ENCODE data around the gene PCTP.
A peak's percentile ranks its signal among the peaks of the same experiment; 100 is the strongest.

Gene PCTP

DNA sequence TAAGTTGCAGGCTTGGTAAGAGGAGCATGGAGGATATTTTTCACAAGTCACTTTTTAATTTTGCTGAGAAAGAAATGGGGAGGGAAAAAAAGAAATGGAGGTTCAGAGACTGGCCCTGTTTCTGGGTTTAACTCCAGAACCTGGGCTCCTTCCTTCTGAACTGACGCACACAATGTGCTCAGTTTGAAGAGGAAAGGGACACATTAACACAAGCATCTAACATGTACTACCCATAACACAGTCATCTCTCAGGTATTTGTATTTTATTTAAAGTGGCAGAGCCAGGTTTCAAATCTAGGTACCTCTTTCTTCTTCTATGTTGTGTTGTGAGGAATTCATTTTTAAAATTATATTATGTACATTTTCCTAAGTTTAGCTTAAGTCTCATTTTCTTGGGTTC is 22.9 kb upstream of the PCTP start:
- DNase-seq: no peak

DNA sequence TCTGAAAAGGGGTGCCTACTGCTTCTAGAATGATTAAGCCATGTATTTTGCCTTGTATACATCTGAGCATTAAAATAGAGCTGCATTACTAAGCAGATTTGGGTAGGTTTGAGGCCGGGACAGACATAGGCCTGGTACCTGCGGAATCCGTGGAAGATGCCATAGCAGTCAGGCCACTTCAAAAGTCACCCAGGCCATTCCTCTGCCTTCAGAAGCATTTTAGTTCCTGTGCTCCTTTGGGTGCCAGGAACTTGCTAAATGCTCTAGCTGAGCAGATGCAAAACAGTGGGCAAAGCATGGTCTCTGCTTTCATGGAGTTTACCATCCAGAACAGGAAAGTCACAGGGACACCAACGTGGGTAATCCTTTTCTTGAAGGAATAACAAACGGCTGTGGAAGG is 22.5 kb upstream of the PCTP start:
- no peak for DNase-seq

GRCh38 chr17:55728833-55729232 is 22.0 kb upstream of the PCTP start:
- no peak for DNase-seq

DNA sequence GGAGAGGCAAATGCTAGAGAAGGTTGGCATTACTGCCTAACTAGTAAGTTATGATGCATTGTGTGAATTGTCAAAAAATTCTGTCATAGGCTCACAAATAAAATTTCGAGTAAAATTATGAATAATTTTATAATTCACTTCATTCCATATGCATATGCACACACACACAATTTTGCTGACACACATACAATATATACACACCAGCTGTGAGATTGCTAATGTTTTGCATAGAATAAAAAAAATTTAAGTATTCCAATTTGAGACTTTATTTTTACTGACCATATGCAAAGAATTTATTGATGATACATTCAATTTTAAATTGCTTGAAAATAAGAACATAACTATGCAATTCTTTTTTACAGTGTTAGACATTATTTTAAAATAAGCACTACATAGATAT is 21.4 kb upstream of the PCTP start:
- no peak for DNase-seq

DNA sequence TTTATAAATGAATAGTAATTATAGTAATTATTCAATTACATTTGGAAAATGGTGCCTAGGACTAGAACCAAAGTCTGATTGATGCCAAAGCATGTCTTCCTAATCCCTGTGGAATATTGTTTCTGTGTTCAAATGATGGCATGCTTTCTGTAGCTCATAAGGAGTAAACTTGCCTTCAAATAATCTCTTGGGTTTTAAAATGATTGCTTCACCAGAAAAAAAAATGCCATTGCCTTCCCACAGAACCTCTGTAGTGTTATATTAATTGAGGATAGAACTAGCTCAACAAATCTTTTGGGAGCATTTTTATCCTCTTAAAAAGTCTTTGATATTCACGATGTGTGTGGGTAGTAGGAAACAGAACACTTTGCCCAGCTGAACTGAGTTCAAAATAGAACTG is 20.5 kb upstream of the PCTP start:
- DNase-seq: no peak

GRCh38 chr17:55730808-55731207 is 20.0 kb upstream of the PCTP start:
- no peak for DNase-seq

- no peak for DNase-seq
These were observed 19.1 kb upstream of the PCTP start for GRCh38 chr17:55731586-55732250.

GRCh38 chr17:55734128-55734781 is 16.6 kb upstream of the PCTP start:
- DNase-seq: peak; percentile 79

DNA sequence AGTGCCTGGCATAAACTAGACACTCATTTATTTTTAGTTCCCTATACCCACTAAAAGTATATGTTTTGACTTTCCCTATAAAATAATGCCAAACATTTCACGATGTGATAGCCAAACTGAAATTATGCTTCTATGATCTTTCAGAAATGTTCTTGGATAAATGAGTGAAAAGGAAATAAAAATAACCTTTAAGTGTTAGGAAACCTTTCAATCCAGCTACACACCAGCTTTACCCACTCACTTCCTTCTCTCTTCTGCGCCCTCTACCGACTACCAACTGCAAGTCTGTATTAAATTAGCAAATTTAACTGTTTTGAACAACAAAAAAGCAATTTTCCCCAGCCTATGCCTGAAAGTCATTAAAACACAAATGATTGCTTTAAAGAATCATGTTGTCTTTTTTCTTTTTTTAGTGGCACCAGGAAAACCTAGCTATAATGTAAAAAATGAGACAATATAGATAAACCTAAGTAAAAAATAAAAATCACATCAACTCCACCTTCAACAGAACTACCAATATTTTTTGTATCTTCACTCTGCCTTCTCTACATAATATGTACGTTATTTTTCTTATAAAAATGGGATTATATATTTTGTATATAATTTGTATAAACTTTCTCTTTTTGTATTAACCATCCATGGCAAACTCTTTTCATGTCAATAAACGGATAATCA is 15.0 kb upstream of the PCTP start:
- peak; percentile 72 for DNase-seq

GRCh38 chr17:55737976-55738501 is 12.8 kb upstream of the PCTP start:
- no peak for DNase-seq

DNA sequence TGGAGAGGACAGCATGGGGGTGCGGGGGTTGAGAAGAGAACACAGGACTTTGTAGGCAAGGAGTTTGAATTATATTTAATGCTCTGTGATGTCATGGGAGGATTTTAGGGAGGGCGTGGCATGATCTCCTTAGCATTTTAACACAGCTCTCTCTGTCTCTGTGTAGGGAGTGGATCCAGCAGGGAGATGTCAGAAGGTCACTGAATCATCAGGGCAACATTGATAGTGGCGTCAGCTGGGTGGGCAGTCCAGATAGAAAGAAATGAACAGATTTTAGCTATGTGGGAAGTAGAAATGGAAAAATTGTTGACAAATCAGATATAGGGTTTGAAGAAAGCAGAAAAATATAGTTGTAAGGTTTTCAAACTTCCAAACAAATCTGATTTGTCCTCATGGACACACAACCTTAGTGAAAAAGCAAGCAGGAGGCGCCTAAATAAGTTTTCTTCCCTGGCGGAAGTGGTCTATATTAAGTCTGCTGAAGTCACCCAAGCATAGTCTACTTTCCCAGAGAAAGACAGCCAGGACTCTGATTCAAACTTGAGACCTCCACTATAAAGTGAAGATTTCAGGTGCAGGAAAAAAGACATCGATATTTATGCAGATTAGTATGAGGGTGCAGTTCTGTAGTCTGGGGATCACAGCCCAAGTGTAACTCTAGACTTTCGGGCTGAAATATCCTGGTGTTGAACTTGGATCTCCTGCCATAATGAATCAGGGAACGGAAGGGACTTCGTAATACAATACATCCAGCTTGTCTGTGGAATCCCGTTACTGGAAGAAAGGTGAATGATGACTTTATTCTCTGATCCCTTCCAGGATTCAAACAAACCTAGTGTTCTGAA is 10.1 kb upstream of the PCTP start:
- no peak for DNase-seq

DNA sequence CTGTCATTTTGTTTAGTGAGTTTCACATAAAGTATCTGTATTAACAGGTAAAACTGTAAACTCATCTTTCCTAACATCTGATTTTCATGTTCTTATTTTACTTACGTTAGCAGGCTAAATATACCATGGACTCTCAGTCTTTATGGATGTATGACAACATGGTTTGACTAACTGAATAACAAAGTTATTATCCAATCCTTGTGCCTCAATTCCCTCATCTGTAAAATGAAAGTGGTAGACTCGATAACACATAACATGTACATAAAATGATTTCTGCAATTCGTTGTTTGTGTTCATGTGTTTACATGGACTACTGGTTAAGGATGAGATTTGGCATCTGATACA is 9.5 kb upstream of the PCTP start:
- DNase-seq: no peak

DNA sequence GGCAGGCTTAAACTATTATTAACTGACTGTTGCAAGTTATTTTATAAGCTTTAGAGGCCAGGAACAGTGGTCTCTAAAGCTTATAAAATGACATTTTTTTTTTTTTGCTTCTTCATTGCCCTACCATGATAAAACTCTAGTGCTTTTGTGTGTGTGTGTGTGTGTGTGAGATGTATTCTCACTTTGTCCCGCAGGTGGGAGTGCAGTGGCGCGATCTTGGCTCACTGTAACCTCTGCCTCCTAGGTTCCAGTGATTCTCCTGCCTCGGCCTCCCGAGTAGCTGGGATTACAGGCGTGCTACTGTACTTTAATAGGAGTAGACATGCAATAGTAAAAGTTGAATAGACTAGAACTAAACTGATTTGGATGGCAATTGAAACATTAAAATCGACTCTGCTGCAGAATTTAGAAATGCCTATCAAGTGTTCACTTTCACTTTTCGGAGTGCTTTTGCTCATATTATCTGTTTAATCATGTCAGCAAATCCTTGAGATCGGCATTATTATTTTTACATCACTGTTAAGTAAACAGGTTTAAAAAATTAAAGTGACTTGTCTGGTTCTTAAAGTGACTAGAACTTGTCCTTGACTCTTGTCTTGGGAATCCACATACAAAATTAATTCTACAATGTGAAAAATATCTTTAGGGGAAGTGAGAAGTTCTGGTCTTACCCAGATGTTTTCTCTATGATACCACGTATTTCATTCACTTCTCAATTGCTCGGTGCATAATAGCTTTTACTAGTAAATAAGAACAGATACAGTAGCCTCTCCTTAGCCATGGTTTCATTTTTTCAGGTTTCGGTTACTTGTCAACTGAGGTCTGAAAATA is 8.4 kb upstream of the PCTP start:
- no peak for DNase-seq

DNA sequence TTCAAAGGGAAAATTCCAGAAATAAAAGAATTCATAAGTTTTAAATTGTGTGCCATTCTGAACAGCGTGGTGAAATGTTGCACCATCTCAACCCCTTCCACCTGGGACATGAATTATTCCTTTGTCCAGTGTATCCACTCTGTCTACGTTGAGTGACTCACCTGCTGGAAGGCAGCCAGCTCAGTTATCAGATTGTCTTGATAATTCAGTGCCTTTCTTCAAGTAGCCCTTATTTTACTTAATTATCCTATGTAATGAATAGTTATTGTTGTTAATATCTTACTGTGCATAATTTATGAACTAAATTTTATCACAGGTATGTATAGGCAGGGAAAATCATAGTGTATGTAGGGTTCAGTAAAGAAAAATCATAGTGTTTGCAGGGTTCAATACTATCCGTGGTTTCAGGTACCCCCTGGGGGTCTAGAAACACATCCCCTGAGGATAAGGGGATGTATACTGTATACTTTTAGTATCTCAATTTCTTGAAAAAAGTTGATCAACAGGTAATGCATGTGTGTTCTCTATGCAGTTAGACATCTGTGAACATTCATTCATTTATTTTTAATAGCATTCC is 7.7 kb upstream of the PCTP start:
- no peak for DNase-seq

- no peak for DNase-seq
These were observed 5.6 kb upstream of the PCTP start for GRCh38 chr17:55745258-55745657.

DNA sequence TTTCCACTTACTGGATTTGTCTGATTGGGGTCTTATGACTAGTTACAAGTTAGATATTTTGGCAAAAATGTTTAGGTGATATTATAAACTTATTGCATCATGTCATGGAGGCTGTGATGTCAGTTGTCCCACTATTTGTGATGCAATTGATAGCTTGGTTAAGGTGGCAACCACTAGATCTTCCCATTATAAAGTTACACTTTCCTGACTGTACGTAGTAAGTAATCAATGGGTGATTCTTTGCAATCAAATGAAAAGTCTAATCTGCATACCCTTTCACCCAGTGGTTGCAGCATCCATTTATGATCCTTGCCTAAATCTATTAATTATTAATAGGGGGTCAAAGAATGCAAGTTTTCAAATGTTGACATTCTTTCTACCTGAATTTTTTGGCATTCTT is 4.4 kb upstream of the PCTP start:
- DNase-seq: no peak

DNA sequence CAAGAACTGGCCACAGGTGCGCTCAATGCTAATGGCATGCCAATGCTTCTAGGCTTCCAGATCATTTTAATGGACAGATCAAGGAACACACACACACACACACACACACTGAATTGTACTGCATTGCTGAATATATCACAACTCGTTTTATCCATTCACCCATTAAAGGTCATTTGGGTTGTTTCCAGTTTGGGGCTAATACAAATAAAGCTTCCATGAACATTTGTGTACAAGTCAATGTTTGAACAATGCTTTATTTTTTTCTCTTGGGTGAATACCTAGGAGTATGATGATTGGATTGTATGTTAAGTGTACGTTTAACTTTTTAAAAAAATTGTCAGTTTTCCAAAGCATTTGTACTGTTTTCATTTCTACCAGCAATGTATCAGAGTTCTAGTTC is 3.6 kb upstream of the PCTP start:
- no peak for DNase-seq

DNA sequence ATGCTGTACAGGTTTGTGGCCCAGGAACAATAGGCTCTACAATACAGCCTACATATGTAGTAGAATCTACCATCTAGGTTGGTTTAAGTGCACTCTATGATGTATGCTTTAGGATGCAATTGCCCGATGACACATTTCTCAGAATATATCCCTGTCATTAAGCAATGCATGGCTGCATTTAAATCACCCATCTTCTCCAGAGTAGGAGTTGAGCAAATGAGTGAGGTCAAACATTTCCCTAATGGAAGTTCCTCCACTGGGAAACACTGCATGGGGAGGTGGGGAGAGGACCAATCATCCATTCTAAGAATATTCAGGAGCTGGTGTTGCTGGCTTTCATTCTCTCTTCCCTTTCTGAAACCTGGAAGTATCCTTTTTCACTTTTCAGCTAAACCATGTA is 2.0 kb upstream of the PCTP start:
- no peak for DNase-seq

DNA sequence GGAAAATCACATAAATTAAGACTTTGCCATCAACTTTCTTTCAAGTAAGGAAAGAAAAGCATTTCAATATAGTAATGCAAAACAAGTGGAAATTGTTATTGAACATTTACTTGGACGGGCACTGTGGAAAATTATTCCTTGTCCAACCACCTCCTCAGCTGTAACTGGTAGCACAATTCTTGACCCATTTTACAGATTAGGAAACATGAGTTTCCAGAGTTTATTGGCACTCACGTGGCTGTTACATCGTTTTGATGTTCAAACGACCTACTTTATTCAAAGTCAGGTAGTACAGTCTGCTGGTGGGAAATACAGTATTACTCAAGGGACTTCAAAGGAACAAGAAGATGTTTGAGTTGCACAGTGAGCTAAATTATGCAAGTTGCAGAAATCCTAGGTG is 866 bp upstream of the PCTP start:
- DNase-seq: no peak

GRCh38 chr17:55751720-55752250 is 934 bp downstream of the PCTP start:
- no peak for DNase-seq

DNA sequence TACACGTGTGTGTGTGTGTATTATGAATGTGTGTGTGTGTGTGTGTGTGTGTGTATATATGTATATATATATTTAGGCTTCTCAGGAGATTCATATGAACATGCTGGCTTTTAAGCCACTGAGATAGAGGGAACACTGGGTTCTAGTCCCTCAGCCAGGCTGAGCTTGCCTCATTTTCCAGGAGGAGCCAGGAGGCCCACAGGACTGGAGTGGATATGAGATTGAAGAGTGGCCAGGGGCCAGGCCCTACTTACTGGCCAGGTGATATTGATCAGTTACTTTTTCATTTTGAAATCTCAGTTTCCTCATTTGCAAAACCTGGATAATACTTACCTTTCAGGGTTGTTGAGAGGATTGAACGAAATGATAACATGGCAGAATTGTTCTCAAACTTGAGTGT is 5.8 kb downstream of the PCTP start:
- DNase-seq: no peak

DNA sequence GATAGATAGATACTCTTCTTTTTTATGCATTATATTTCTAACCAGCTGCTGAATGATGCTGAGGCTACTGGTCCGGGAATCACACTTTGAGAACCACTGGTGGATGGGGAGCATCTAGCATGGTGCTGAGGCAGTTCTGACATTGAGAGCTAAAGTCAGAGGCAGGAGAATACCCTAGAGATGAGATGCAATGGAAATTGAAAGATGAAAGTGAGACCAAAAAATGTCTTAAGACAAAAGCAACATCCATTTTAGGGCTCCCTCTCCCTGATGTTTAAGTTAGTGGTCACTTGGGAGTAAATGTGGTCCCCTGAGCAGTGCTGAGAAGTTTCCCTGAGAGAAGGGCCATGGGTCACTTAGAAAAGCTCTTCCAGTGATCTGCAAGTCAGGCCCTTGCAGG is 6.8 kb downstream of the PCTP start:
- no peak for DNase-seq
